Endodermal cell (in vitro differentiated cells): Measurements from ENCODE around the gene C1QBP. TPM values are rescaled to one million over a fixed set of nuclear protein-coding genes. Genes with fewer than 3 reads are reported as not detected.

Experiments used
- DNase-seq: peaks from one replicate; pipeline ENCODE4 v3.0.0-alpha.2; 2017
- H3K27ac ChIP-seq: 2 replicates; pipeline ENCODE4 v1.5.1; 2013; ENCODE audit warnings: mild to moderate bottlenecking, low read depth, low read length, moderate library complexity
- H3K27me3 ChIP-seq: 2 replicates; pipeline ENCODE4 v1.6.1; 2013; ENCODE audit warnings: mild to moderate bottlenecking, low read length, moderate library complexity; ENCODE audit not compliant: insufficient read depth, control insufficient read depth, poor library complexity, severe bottlenecking
- H3K36me3 ChIP-seq: 2 replicates; pipeline ENCODE4 v1.7.0; 2013; ENCODE audit warnings: mild to moderate bottlenecking, low read length, moderate library complexity; ENCODE audit not compliant: control insufficient read depth, insufficient read depth
- H3K4me1 ChIP-seq: one replicate; pipeline ENCODE4 v1.7.0; 2013; ENCODE audit warnings: low read length; ENCODE audit not compliant: control insufficient read depth, insufficient read depth
- H3K4me3 ChIP-seq: 2 replicates; pipeline ENCODE4 v1.5.1; 2013; ENCODE audit warnings: mild to moderate bottlenecking, low read length, moderate library complexity
- H3K9ac ChIP-seq: 2 replicates; pipeline ENCODE4 v1.6.1; 2013; ENCODE audit warnings: mild to moderate bottlenecking, low read length, moderate library complexity; ENCODE audit not compliant: poor library complexity, severe bottlenecking; ENCODE audit errors: extremely low read depth
- H3K9me3 ChIP-seq: 2 replicates; pipeline ENCODE4 v1.6.1; 2013; ENCODE audit warnings: mild to moderate bottlenecking, low read length, moderate library complexity; ENCODE audit not compliant: control insufficient read depth
- H3K27ac Mint-ChIP-seq: 2 replicates; pipeline ENCODE4 v1.8.0; 2020; ENCODE audit warnings: mixed read lengths
- H3K27me3 Mint-ChIP-seq: 2 replicates; pipeline ENCODE4 v1.8.0; 2021; ENCODE audit warnings: mild to moderate bottlenecking, mixed read lengths; ENCODE audit not compliant: insufficient read depth
- H3K36me3 Mint-ChIP-seq: 2 replicates; pipeline ENCODE4 v1.8.0; 2020; ENCODE audit warnings: low read depth, mixed read lengths
- H3K4me1 Mint-ChIP-seq: 2 replicates; pipeline ENCODE4 v1.8.0; 2020; ENCODE audit warnings: mixed read lengths
- H3K4me3 Mint-ChIP-seq: 2 replicates; pipeline ENCODE4 v1.8.0; 2020; ENCODE audit warnings: mild to moderate bottlenecking, moderate library complexity, mixed read lengths
- H3K9me3 Mint-ChIP-seq: 2 replicates; pipeline ENCODE4 v1.8.0; 2020; ENCODE audit warnings: mild to moderate bottlenecking, mixed read lengths
- CTCF ChIP-seq: fragments of 200-600 bp; sonication (generic); conservative IDR thresholded peaks from 2 replicates; pipeline ENCODE4 v1.5.0; 2021; ENCODE audit warnings: antibody characterized with exemption, mild to moderate bottlenecking
- WGBS, 2 experiments: methylation state at CpG; one replicate each; pipeline versions ENCODE4 v1.1.5 to v1.1.7; 2013; ENCODE audit warnings: missing lambda C conversion rate in 2 of 2, mixed read lengths in 1 of 2; ENCODE audit not compliant: insufficient coverage in 1 of 2, insufficient read length in 1 of 2; 5-methylcytosine and 5-hydroxymethylcytosine counted together
- total RNA-seq, 2 donors: library from RNA; stranded (reverse); fragmentation: NEBNext Ultra II Directional in 1 of 2; extraction: Animal tissue kit (Norgen Biotek cat#: 25700) in 1 of 2; gene quantifications; 2 replicates in 1 of 2; 3 replicates in 1 of 2; pipeline ENCODE4 v1.2.1, GENCODE V29; 2021

The C1QBP gene
- total RNA-seq, 2 donors from 2014 or later, result 213 to 217 TPM

GRCh38 chr17:5486206-5487124, 47.5 kb upstream of the C1QBP start, which contains the start of gene MIS12:
Gene MIS12, plus strand, starts transcription at chr17:5486566. Its CDS starts 2,297 bp downstream, at chr17:5488863.
- H3K4me3 Mint-ChIP-seq, result peak within 1 kb of the TSS; percentile 94
- peaks cover 66% of the 10 kb centered on the region for H3K36me3 ChIP-seq
- no peak for TF ChIP-seq CTCF
- H3K27me3 ChIP-seq, result no peaks in the 10 kb centered on the region
- peak within 1 kb of the TSS; percentile 99 for H3K4me3 ChIP-seq
- peak within 1 kb of the TSS; percentile 99 for H3K9ac ChIP-seq
- H3K36me3 Mint-ChIP-seq, result peaks cover 66% of the 10 kb centered on the region
- DNase-seq, result peak; percentile 100
- H3K27me3 Mint-ChIP-seq, result no peaks in the 10 kb centered on the region
- WGBS, 2 experiments, result 0 to 2% methylated on average over 20 to 67 of the region's 77 CpGs
- H3K27ac Mint-ChIP-seq, result peak within 1 kb of the TSS; percentile 100
- H3K4me1 ChIP-seq, result no peaks in the 10 kb centered on the region
- peaks cover 12% of the 10 kb centered on the region for H3K4me1 Mint-ChIP-seq
- no peaks in the 10 kb centered on the region for H3K9me3 ChIP-seq
- no peaks in the 10 kb centered on the region for H3K9me3 Mint-ChIP-seq
- H3K27ac ChIP-seq, result peak within 1 kb of the TSS; percentile 100

- Mint-ChIP-seq H3K27me3 (no peaks in the 10 kb centered on the region), H3K36me3 (peaks cover 72% of the 10 kb centered on the region), H3K4me1 (peaks cover 12% of the 10 kb centered on the region), H3K9me3 (no peaks in the 10 kb centered on the region), H3K4me3 (peak within 1 kb of the TSS; percentile 94), H3K27ac (peak within 1 kb of the TSS; percentile 100)
- Histone ChIP-seq H3K4me3 (peak within 1 kb of the TSS; percentile 99), H3K4me1 (no peaks in the 10 kb centered on the region), H3K27me3 (no peaks in the 10 kb centered on the region), H3K27ac (peak within 1 kb of the TSS; percentile 100), H3K9me3 (no peaks in the 10 kb centered on the region), H3K9ac (peak within 1 kb of the TSS; percentile 99), H3K36me3 (peaks cover 72% of the 10 kb centered on the region)
- TF ChIP-seq CTCF, result no peak
- 2 to 6% methylated on average over 12 to 29 of the region's 29 CpGs for WGBS, 2 experiments
- DNase-seq, result no peak
These were observed 46.6 kb upstream of the C1QBP start, which contains the start of gene DERL2 for GRCh38 chr17:5485270-5486205. Gene DERL2, minus strand, starts transcription at chr17:5486178. Its CDS starts 17 bp downstream, at chr17:5486161.

- no peaks in the 10 kb centered on the region for H3K27me3 ChIP-seq
- no peak overlapping the region for H3K27ac ChIP-seq
- TF ChIP-seq CTCF, result no peak
- Mint-ChIP-seq H3K36me3 (peaks cover 79% of the 10 kb centered on the region), H3K4me1 (peaks cover 9% of the 10 kb centered on the region), H3K4me3 (no peak overlapping the region), H3K9me3 (peaks cover 20% of the 10 kb centered on the region), H3K27me3 (no peaks in the 10 kb centered on the region), H3K27ac (no peak overlapping the region)
- H3K9ac ChIP-seq, result no peak overlapping the region
- no peak overlapping the region for H3K4me3 ChIP-seq
- peaks cover 17% of the 10 kb centered on the region for H3K9me3 ChIP-seq
- DNase-seq, result no peak
- H3K4me1 ChIP-seq, result no peaks in the 10 kb centered on the region
- H3K36me3 ChIP-seq, result peaks cover 80% of the 10 kb centered on the region
- WGBS, 2 experiments, result 90 to 94% methylated on average over 4 of the region's 4 CpGs
These were observed 42.5 kb upstream of the C1QBP start for GRCh38 chr17:5481451-5481850.
